ENCODE results near the gene TM2D3.
"Not testable (repeated sequence)": the region's sequence is repeated elsewhere in the genome, so short reads cannot be mapped to it uniquely, and the experiment has no call there.

The TM2D3 gene

DNA sequence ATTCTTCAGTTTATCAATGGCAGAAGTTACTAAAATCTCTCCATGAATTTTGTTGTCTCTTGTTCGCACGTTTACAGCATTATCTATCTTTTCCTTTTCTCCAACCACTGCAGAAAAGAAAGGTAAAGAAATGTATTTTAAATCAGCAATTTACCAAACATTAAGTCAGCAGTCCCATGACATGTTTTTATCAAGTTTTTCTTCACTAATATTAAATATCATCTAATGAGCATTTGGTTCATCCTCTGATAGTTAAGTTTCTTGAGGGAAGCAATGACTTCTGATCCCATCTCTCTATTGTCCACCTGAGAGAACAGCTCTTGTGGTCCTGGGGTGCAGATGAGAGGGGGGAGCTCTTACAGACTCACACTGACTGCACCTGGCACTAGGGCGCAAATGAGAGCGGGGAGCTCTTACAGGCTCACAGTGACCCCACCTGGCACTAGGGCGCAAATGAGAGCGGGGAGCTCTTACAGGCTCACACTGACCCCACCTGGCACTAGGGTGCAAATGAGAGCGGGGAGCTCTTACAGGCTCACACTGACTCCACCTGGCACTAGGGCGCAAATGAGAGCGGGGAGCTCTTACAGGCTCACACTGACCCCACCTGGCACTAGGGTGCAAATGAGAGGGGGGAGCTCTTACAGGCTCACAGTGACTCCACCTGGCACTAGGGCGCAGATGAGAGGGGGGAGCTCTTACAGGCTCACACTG is 2.6 kb upstream of the TM2D3 start:
- DNase-seq = peak; percentile 22

DNA sequence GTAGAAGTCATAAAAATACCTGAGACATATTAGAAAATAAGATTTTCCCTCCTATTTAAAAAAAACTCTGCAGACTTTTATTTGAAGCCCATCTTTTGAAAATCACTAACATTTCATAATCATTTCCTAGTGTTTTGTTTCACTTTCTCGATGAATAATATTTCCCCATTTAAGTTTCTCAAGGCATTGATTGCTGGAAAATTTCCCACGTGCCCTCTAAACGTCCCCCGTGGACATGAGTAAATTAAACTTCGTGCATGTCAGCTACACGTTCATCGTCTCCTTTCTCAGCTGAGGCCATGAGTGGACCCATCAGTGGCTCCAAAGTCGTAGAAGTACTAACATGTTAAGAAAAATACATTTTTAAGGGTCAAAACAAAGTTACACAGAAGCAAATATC is 2.0 kb upstream of the TM2D3 start:
- DNase-seq = no peak

DNA sequence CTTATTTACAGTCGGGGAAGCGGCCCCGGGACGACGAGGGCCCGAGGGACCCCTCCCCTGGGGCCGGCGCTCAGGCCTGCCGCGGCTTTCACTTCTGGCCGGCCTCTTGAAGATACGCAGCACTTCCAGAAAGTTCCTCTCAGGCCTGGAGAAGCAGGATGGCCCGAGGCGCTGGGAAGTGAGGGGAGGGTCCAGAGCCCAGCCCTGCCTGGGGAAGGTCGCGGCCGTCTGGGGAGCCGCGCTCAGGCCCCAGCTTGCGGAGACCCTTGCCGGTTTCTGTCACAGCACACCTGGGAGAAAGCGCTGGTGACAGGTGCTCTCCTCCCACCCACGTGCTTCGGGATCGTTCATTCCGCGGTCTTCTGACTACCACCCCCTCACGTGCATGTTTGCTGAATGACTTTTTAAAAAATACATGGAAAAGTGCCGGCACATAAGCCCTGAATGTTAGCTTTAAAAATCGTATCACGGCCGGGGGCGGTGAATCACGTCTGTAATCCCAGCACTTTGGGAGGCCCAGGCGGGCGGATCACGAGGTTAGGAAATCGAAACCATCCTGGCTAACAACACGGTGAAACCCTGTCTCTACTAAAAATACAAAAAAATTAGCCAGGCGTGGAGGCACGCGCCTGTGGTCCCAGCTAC is 727 bp upstream of the TM2D3 start:
- no peak for DNase-seq

DNA sequence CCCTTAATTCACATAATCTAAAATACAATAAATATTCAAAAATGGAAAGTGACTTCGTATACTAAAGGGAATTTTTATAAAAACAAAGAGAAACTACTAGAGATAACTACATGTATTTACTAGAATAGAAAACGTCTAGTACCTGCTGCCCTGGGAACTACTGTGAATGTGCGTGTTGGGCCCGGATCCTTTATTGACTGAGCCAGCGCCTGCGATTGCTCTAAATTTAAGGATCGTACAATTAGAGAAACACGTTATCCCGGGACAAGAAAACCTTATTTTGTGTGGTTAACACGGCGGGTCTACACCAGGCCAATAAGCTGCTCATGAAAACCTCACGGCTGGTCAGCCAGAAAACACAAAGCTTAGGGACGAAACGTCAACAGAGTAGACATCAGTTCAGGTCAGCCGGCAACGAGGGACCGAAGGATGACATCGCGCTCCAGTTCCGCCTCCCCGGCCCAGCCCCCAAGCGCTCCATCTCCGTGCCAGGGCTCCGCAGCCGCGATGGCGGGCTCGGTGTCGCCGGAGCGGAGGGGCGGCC is 555 bp downstream of the TM2D3 start:
- no peak for DNase-seq

DNA sequence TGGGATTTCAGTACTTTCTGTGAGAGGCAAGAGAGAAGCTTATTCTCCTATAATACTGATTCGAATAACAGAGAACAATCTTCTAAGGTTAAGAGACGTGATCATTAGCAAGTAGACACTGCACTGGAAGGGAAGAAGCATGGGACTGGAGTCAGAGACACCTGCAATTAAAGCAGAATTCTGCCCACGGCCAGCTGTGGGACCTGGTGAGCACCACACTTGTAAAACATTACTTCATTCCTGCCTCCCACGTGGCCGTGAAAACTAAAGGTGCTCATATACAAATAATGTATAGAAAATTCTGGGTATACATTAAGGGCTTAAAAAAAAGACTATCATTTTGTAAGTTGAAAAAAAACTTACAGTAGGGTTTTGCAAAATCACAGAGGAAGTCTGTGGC is 2.0 kb downstream of the TM2D3 start:
- DNase-seq = no peak

DNA sequence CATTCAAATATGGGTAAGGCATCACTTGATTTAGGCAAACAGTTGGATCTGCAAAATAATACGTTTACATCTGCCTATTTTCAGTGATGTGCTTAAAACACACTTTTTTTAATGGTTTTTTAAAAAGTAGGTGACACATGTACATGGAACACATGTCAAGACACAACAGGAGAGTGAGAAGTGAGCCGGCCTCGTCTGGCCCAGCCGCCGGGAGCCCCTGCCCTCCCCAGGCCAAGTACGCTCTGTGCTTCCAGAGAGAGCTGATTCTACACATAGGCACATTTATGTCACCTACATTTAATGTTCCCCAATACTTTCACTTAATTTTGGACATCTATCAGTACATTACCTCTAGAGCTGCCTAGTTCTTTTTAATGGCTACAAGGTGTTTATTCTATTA is 3.8 kb downstream of the TM2D3 start:
- no peak for DNase-seq

DNA sequence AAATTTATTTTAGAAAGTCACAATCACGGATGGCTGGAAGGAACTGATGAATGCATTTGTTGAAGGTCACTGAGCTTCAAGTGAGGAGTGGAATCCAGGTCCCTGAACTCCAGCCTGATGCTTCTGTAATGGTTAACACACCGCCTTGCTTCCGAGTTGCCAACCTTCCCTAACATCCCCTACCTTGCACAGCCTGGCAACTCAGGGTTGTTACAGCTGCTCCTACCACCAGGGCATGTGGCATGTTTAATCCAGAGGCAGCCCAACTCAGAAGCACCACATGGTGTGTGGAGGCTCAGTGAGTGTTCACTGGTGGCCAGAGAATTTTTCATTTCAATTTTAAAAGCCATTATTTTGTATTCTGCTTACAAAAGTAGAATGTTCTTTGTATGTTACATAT is 4.9 kb downstream of the TM2D3 start:
- no peak for DNase-seq

DNA sequence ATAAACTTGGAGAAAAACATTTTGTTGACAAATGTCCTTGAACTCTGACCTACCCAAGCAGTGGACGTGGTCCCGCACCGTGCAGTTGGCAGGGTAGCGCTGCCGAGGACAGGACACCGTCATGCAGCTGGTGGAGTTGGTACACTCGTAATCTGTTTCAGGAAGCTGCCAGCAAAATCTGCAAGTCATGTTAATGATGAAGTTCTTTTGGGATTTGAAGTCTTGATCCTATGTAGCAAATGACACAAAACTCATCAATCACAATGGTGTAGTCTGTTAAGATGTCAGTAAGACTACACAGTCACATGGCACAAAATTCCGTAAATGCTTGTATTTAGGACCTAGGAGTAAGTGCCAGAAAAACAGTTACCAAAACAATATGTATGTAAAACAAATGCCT is 5.5 kb downstream of the TM2D3 start:
- DNase-seq = no peak

DNA sequence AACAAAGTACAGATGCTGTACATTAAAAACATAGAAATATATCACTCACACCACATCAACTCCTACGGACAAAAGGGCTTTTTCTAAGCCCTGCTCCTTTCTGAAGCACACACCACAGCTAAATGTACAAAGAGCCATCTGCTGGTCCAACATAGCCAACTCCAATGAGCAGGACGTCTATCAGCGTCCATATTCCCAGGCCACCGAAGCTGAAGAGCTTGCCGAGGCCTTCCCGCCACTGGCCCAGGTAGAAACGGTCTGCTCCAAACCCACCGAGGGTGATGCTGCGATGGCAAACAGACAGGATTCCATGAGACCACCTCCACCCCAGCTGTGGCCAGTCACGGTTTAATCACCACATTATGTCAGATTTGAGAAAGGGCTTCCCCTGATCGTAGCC is 9.8 kb downstream of the TM2D3 start:
- DNase-seq = no peak

DNA sequence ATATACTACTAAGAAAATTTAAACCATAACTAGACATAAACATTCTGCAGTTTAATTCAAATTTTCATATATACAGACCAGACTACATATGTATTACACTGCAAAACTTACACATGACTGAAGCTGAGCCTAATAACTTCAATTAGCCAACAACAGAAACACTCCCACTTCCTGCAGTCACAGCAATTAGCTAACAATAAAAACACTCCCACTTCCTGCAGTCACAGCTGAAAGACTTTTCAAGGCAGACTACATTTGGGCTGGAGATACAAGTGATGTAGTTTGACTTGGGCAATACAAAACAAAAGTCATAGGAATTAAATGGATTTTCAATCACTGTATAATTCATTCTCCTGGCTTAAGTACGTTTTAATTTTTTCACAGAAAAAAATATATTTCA is 10.3 kb downstream of the TM2D3 start:
- no peak for DNase-seq

DNA sequence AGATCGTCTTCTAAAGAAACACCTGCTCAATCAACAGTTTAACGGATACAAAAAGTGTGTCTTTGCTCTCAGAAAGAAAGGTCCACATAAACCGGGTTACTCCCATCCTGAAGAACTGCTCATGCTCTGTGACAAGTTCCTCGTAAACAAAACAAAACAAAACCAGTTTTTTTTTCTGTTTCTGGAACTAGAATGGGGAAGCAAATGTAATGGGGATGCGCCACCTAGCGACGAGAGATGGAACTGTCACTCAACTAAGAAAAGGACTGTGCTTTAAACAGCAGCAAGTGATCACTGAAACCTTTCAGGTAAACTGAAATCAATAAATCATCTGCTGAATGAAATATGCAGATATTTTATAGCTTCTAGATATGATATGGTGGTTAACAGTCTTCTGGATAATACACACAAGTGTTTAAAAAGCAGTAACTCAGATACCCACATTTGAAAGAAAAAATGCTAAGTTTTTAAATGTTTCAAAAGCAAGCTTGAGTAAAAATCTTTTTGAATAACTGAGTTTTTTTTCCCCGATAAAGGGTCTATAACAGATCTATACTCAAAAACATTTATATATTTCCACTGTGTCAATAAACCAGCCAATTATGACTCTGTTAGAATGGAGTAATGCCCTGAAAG is 10.9 kb downstream of the TM2D3 start:
- DNase-seq = peak; percentile 72

DNA sequence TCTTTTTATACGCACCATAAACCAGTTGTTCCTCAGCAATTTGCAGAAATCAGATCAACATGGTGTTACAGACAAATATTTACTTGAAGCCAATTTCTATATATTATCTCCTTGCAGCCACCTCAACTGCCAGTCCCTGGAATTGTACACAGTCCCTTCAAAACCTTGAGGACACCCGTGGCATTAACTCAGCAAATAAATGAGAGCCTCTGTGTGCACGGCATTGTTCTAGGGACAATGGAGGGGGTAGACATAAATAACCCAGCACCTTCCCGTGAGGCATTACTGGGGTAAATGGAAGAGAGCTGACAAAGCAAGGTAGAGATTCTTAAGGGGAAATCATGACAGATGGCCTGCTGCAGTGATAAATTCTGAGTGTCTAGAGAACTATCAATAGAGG is 12.5 kb downstream of the TM2D3 start:
- no peak for DNase-seq

DNA sequence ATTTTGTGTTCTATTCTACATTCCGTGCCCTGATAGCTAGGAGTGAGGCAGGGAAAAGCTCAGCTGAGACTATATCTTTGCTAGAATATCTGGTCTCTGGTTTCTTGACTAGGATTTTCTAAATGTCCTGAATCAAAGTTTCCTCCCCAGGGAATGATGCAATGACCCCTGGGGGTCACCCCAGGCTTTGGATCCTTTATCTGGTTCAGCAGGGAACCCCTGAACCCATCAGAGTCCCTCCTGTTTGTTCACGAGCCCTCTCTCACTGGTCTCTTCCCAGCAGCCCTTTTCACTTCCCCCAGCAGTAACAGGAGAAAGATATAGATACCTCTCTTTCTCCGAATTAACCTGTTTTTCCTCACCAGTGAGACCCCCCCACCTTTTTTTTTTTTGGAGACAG is 14.3 kb downstream of the TM2D3 start:
- no peak for DNase-seq

DNA sequence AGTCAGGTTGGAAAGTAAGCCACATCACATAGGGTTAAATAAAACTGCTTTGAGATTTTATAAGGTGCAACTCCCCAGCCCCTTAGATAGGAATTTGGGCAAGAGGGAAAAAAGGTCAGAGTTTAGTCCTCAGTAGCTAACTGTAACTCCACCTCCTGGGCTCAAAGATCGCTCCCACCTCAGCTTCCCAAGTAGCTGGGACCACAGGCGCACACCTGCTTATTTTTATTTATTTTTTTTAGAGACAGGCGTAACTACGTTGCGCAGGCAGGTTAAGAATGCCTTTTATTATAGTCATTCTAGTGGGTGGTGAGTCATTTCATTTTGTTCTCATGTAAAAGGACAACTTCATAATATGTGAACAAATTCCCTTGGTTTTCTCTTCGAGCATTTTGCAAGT is 14.7 kb downstream of the TM2D3 start:
- DNase-seq = no peak

DNA sequence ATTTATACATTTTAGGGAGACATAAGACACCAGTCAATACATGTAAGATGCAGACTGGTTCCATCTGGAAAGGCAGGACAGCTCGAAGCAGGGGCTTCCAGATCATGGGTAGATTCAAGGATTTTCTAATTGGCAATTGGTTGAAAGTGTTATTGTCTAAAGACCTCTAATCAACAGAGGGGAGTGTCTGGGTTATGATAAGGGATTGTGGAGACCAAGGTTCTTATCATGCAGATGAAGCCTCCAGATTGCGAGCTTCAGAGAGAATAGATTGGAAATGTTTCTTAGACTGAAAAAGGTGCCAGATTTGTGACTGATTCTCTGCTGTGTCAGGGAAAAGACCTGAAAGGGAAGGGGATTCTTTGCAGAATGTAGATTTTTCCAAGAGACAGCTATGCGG is 15.1 kb downstream of the TM2D3 start:
- DNase-seq = no peak

DNA sequence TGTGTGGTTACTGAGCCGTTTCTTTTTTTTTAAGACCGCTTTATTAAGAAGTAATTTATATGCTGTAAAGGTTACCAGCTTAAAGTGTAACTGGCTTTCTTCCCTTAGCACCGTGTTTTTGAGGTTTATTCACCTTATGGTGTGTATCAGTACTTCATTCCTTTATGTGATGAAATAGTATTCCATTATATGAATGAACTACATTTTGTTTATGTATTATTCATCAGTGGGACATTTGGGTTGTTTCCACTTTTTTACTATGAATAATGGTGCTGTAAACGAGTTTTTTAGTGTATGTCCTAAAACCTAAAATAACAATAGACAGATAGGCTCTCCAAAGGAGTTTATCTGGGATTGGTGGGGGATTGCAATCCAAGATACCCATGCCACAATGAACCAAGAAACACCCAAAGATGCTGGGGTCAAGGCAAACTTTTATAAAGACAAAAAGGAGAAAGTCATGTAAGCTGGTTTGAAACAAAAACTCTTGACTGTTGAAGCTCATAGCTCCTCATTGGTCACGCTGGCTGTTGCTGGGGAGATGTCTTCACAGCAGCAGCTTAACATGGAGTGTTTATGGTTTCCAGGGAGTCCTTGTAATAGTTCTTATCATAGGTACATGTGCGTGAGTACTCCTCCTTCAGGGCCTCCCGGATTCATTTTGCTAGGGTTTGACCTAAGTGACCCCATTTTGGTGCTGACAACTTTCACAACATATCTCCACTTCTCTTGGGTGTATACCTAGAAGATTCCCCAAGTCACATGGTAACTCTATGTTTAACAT is 16.0 kb downstream of the TM2D3 start:
- DNase-seq = no peak

DNA sequence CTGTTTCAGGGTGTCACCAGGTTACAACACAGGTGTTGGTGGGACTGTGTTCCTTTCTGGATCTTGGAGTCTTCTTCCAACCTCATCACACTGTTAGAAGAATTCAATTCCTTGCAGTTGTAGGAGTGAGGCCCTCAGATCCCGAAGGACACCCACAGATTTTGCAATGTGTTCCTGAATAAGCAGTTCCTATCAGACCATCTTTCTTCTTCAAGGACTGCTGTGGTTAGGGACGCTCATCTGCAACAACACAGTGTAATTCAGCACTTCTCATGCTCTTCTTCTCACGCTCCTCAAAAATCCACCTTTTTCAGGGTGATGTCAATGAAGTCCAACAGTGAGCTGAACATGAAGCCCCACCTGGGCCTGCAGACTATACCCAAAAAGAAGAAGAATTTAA is 18.8 kb downstream of the TM2D3 start:
- DNase-seq = no peak

DNA sequence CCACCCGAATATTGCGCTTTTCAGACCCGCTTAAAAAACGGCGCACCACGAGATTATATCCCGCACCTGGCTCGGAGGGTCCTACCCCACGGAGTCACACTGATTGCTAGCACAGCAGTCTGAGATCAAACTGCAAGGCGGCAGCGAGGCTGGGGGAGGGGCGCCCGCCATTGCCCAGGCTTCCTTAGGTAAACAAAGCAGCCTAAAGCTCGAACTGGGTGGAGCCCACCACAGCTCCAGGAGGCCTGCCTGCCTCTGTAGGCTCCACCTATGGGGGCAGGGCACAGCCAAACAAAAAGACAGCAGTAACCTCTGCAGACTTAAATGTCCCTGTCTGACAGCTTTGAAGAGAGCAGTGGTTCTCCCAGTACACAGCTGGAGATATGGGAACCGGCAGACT is 25.5 kb downstream of the TM2D3 start:
- not testable (repeated sequence) for DNase-seq

DNA sequence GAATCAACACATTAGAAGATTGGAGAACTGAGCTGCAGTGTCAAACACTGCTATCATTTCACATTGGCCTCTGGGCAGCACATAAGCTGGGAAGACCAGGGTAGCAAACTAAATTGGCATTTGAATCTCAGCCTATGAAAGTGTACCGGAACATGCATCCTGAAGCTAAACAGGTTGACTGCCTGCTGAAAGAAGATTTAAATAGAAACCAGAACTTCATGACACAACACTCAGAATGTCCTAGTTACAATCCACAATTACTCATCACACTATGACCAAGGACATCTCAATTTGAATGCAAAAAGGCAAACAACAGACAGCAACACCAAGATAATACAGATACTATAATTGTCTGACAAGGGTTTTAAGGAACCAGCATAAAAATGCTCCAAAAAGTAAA is 26.2 kb downstream of the TM2D3 start:
- DNase-seq = peak; percentile 33

DNA sequence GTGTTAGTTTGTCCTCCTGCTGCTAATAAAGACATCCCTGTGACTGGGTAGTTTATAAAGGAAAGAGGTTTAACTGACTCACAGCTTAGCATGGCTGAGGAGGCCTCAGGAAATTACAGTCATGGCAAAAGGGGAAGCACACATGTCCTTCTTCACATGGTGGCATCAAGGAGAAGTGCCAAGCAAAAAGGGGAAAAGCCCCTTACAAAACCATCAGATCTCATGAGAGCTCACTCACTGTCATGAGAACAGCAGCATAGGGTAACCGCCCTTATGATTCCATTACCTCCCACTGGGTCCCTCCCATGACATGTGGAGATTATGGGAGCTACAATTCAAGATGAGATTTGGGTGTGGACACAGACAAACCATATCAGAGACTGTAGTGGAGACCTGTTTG is 27.0 kb downstream of the TM2D3 start:
- no peak for DNase-seq

DNA sequence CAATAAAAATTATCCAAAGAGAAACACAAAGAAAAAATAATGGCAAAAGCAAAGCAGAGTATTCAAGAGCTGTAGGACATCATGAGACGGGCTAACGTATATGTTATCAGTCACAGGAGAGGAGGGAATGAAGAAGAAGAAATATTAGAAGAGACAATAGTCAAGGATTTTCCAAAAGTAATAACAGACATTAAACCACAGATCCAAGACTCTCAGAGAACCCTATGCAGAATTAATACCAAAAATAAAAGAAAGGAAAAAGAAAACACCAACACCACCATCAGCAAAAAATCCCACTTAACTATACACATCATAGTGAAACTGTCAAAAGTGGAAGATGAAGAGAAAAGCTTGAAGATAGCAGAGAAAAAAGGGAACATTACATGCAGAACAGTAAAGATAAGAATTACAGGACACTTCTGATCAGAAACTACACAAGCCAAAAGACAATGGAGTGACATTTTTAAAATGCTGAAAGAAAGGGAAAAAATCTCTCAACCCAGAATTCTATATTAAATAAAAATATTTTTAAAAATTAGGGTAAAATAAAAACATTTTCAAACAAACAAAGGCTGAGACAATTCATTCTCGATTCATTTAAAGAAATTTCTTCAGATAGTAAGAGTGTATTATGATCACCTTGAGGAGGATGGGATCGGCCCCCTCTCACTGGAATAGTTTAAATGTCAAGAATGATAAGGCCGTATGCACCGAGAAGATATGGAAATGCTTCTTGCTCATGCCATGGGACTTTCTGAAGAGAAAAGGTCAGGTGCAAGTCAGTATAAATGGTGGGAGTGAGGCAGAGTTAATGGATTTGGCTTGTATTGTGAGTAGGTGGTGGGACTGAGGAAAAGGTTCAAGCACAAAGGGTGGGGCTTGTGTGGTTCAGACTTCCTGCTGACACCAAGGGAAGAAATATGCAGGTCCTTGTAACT is 28.5 kb downstream of the TM2D3 start:
- no peak for DNase-seq

DNA sequence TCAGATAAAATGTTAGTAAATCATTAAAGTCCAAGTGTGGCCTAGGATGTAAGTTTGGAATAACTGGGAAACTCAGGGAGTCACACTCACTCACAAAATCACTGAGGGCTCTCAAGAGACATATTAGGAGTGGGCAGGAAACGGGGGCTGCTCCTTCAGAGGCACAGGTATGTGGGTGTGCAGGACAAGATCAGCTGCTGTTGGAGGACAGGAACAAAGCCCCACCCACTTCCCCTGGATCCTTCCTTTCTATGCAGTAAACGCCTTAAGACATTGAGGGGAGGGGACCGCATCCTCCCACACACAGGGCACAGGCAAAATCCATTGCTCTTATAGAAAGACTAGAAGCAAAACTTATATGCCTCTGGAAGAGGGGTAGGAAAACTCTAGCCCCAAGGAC is 30.2 kb downstream of the TM2D3 start:
- DNase-seq = no peak

Data from activated CD4-positive, alpha-beta T cell treated with anti-CD3 and anti-CD28 coated beads, Interleukin-2, Interleukin-6, amounts not matched to agents 100 ng/mL and 50 ng/mL, durations not matched to agents 16 hours and 8 hours (primary cell).